ENCODE results near the gene CYB5RL. TPM values are rescaled to one million over a fixed set of nuclear protein-coding genes. Genes with fewer than 3 reads are reported as not detected.

The CYB5RL gene
- polyA plus RNA-seq, 1 of the 3 experiments (the other 2 are of a cell fraction), result 3.3 TPM

DNA sequence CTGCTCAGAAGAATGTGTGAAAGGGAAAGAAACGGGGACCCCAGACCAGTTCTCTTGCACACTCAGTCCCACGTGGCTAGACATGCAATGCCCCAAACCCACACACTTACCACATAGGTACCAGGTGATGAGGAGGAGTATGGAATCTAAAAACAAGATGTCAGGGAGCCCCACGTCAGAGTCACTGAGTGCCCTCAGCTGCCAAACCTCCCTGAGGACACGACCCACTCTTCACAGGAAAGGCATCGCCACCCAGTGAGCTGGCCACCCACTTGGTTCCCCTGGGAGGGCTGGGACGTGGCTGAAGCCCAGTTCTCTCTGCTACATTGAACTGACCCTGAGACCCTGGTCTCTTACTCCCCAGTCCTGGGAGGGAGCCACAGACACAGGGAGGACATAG lies 41.5 kb upstream of the CYB5RL start:
- H3K79me2 ChIP-seq (ENCODE audit: insufficient read depth), result no peaks in the 10 kb centered on the region
- no peaks in the 10 kb centered on the region for H3K9me2 ChIP-seq
- no peak for DNase-seq
- H3K9me3 ChIP-seq, result no peaks in the 10 kb centered on the region
- H4K20me1 ChIP-seq (ENCODE audit: insufficient read depth), result no peaks in the 10 kb centered on the region
- TF ChIP-seq GATA2 (CRISPR knock-in tag; IDR thresholded peaks at IDR 0.05) (no peak), TAF1 (IDR thresholded peaks at IDR 0.05; ENCODE audit: borderline replicate concordance, low read depth, low read length) (no peak), EZH2phosphoT487 (IDR thresholded peaks at IDR 0.05; ENCODE audit: borderline replicate concordance, low read depth) (no peak), USF1 (IDR thresholded peaks at IDR 0.05; ENCODE audit: borderline replicate concordance, low read depth) (no peak), ZBTB33 (IDR thresholded peaks at IDR 0.05; ENCODE audit: borderline replicate concordance, low read depth) (no peak), PBX3 (IDR thresholded peaks at IDR 0.05) (no peak), JUND (IDR thresholded peaks at IDR 0.05) (no peak), MXI1 (IDR thresholded peaks at IDR 0.05; ENCODE audit: low read depth, low read length) (no peak)
- 89% methylated on average over 6 of the region's 6 CpGs for WGBS (ENCODE audit: low lambda C conversion rate)
- H3K36me3 ChIP-seq (replicated peaks in 1 of 2; ENCODE audit: control insufficient read depth in 1 of 2, insufficient read depth in 2 of 2, low read length in 1 of 2), result peaks cover 7 to 34% of the 10 kb centered on the region in 2 experiments
- H3K4me1 ChIP-seq (ENCODE audit: control insufficient read depth in 1 of 2, insufficient read depth in 2 of 2, low read depth in 1 of 2, low read length in 1 of 2), result peaks cover 0 to 24% of the 10 kb centered on the region in 2 experiments; a peak in 1 of 4 replicates
- POLR2A ChIA-PET, result no interaction called here
- no peaks in the 10 kb centered on the region for H3K27me3 ChIP-seq (ENCODE audit: insufficient read depth)
- H3K4me2 ChIP-seq, result no peak overlapping the region
- H2AFZ ChIP-seq (ENCODE audit: low read depth), result no peak overlapping the region
- CTCF ChIA-PET, result no interaction called here
- no peak overlapping the region for H3K9ac ChIP-seq
- H3F3A ChIP-seq (replicated peaks; ENCODE audit: insufficient read depth), result no peaks in the 10 kb centered on the region
- no peak overlapping the region; a peak in 1 of 4 replicates for H3K27ac ChIP-seq (ENCODE audit: low read depth in 2 of 2, low read length in 1 of 2)
- no peak overlapping the region for H3K4me3 ChIP-seq (ENCODE audit: low read depth in 2 of 2, low read length in 1 of 2)

DNA sequence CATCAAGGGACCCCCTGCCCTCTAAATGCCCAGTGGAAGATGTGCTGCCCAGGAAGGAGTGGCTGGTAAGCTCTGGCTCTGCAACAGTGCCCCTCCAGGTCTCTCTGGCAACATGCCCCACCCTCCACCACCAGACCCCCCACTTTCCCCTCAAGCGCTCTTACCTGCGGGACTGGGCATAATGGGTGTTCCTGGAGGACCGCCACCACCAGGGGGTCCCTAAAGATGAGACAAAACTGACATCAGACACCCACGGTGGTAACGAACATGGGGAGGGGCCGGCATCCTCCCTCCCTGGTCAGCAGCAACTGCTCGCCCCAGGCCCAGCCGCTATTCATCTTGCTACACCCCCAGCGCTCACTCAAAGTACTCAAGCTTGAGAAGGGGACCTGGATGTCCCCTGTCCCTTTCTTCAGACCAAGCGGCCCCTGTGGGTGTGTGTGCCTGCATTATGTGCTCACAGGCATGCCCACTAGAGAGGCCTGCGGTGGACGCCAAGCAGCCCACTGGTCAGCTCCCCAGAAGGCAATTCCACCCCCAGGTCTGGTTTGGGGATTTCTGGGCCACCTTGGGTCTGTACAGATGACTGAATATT lies 41.0 kb upstream of the CYB5RL start:
- Histone ChIP-seq H3K4me2 (no peak overlapping the region), H3K36me3 (replicated peaks in 1 of 2; ENCODE audit: control insufficient read depth in 1 of 2, insufficient read depth in 2 of 2, low read length in 1 of 2) (peaks cover 7 to 34% of the 10 kb centered on the region in 2 experiments), H3K27ac (ENCODE audit: low read depth in 2 of 2, low read length in 1 of 2) (no peak overlapping the region), H4K20me1 (ENCODE audit: insufficient read depth) (no peaks in the 10 kb centered on the region), H3K9me2 (no peaks in the 10 kb centered on the region), H3F3A (replicated peaks; ENCODE audit: insufficient read depth) (no peaks in the 10 kb centered on the region), H3K4me3 (ENCODE audit: low read depth in 2 of 2, low read length in 1 of 2) (no peak overlapping the region), H3K4me1 (ENCODE audit: control insufficient read depth in 1 of 2, insufficient read depth in 2 of 2, low read depth in 1 of 2, low read length in 1 of 2) (peaks cover 0 to 19% of the 10 kb centered on the region in 2 experiments; a peak in 1 of 4 replicates), H3K79me2 (ENCODE audit: insufficient read depth) (no peaks in the 10 kb centered on the region), H3K9ac (no peak overlapping the region), H3K9me3 (no peaks in the 10 kb centered on the region), H2AFZ (ENCODE audit: low read depth) (no peak overlapping the region), H3K27me3 (ENCODE audit: insufficient read depth) (no peaks in the 10 kb centered on the region)
- CTCF ChIA-PET, result interaction anchor here (0.7 kb wide), 1 partner anchor 33 kb away, joined by 3 read pairs; no protein-coding TSS in a partner anchor
- POLR2A ChIA-PET, result no interaction called here
- 96% methylated on average over 9 of the region's 12 CpGs for WGBS (ENCODE audit: low lambda C conversion rate)
- TF ChIP-seq EP300 (IDR thresholded peaks at IDR 0.05; ENCODE audit: borderline replicate concordance in 1 of 2, low read depth in 1 of 2, low read length in 1 of 2) (no peak), FOXJ3 (CRISPR knock-in tag; IDR thresholded peaks at IDR 0.05) (no peak), EZH2phosphoT487 (IDR thresholded peaks at IDR 0.05; ENCODE audit: borderline replicate concordance, low read depth) (no peak), TCF12 (IDR thresholded peaks at IDR 0.05) (no peak), POLR2AphosphoS5 (IDR thresholded peaks at IDR 0.05; ENCODE audit: low read depth, low read length) (no peak), RXRA (IDR thresholded peaks at IDR 0.05; ENCODE audit: borderline replicate concordance, low read depth) (no peak), NFIC (IDR thresholded peaks at IDR 0.05; ENCODE audit: borderline replicate concordance) (no peak), FOSL2 (IDR thresholded peaks at IDR 0.05; ENCODE audit: borderline replicate concordance, low read depth) (no peak), CHD2 (IDR thresholded peaks at IDR 0.05; ENCODE audit: low read length, partially characterized antibody) (no peak), CTCF (IDR thresholded peaks at IDR 0.05) (no peak), MXI1 (IDR thresholded peaks at IDR 0.05; ENCODE audit: low read depth, low read length) (no peak), PBX3 (IDR thresholded peaks at IDR 0.05) (no peak), MEF2A (IDR thresholded peaks at IDR 0.05; ENCODE audit: borderline replicate concordance, low read depth) (no peak)
- TF ChIP-seq, protein P1, sequence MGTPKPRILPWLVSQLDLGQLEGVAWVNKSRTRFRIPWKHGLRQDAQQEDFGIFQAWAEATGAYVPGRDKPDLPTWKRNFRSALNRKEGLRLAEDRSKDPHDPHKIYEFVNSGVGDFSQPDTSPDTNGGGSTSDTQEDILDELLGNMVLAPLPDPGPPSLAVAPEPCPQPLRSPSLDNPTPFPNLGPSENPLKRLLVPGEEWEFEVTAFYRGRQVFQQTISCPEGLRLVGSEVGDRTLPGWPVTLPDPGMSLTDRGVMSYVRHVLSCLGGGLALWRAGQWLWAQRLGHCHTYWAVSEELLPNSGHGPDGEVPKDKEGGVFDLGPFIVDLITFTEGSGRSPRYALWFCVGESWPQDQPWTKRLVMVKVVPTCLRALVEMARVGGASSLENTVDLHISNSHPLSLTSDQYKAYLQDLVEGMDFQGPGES (IDR thresholded peaks at IDR 0.05; ENCODE audit: low read depth, low read length), result no peak
- no peak for DNase-seq

Data from SK-N-SH (cell line).